Keratinocyte (primary cell): ENCODE results near the gene PSTPIP2. TPM values are rescaled to one million over a fixed set of nuclear protein-coding genes. Genes with fewer than 3 reads are reported as not detected.
A peak's percentile ranks its signal among the peaks of the same experiment; 100 is the strongest.

Experiments used
- DNase-seq: peaks from one replicate; pipeline ENCODE4 v3.0.0-alpha.2; 2011; ENCODE audit warnings: low read depth, missing footprints, low spot score
- FAIRE-seq: peaks from 2 replicates; lab custom pipeline; 2011; peaks lifted over from hg19 to GRCh38; lab: Jason Lieb, UNC
- H2AFZ ChIP-seq: 2 replicates; pipeline ENCODE4 v1.6.0; 2012; ENCODE audit warnings: low read length, control low read depth, inconsistent platforms; ENCODE audit not compliant: control insufficient read depth
- H3K27ac ChIP-seq: 2 replicates; pipeline ENCODE4 v1.5.1; 2011; ENCODE audit warnings: low read length; ENCODE audit not compliant: control insufficient read depth, insufficient read depth
- H3K27me3 ChIP-seq: 3 replicates; pipeline ENCODE4 v1.6.0; 2011; ENCODE audit warnings: low read length; ENCODE audit not compliant: control insufficient read depth, insufficient read depth; ENCODE audit errors: extremely low read depth
- H3K36me3 ChIP-seq, 2 experiments: 2 replicates in 1 of 2; 3 replicates in 1 of 2; pipeline ENCODE4 v1.5.1; 2011; ENCODE audit warnings: low read length in 2 of 2, mild to moderate bottlenecking in 1 of 2; ENCODE audit not compliant: control insufficient read depth in 2 of 2, insufficient read depth in 2 of 2; ENCODE audit errors: extremely low read depth in 1 of 2
- H3K4me1 ChIP-seq: 3 replicates; pipeline ENCODE4 v1.5.1; 2011; ENCODE audit warnings: low read length; ENCODE audit not compliant: control insufficient read depth, insufficient read depth; ENCODE audit errors: extremely low read depth
- H3K4me2 ChIP-seq: 3 replicates; pipeline ENCODE4 v1.6.0; 2011; ENCODE audit warnings: low read depth, low read length; ENCODE audit not compliant: control insufficient read depth, insufficient read depth; ENCODE audit errors: extremely low read depth
- H3K4me3 ChIP-seq, 3 experiments: fragments of 200-600 bp in 1 of 3; sonication (generic) in 1 of 3; 2 replicates in 2 of 3; 3 replicates in 1 of 3; pipeline ENCODE4 v1.5.1; 2011 to 2016; ENCODE audit warnings: low read length in 3 of 3, mild to moderate bottlenecking in 3 of 3, control low read depth in 2 of 3, inconsistent platforms in 1 of 3, low read depth in 1 of 3, mixed read lengths in 1 of 3, mixed run types in 1 of 3, moderate library complexity in 1 of 3; ENCODE audit not compliant: control insufficient read depth in 2 of 3, insufficient read depth in 2 of 3; ENCODE audit errors: extremely low read depth in 1 of 3
- H3K79me2 ChIP-seq: 2 replicates; pipeline ENCODE4 v1.6.0; 2012; ENCODE audit warnings: low read length; ENCODE audit not compliant: control insufficient read depth, insufficient read depth
- H3K9ac ChIP-seq: 3 replicates; pipeline ENCODE4 v1.6.0; 2011; ENCODE audit warnings: low read length; ENCODE audit not compliant: control insufficient read depth, insufficient read depth; ENCODE audit errors: extremely low read depth
- H3K9me1 ChIP-seq: 3 replicates; pipeline ENCODE4 v1.6.0; 2011; ENCODE audit warnings: low read length; ENCODE audit not compliant: control insufficient read depth, insufficient read depth; ENCODE audit errors: extremely low read depth
- H3K9me3 ChIP-seq: 2 replicates; pipeline ENCODE4 v1.5.1; 2012; ENCODE audit warnings: low read depth, low read length; ENCODE audit not compliant: control insufficient read depth
- H4K20me1 ChIP-seq: 3 replicates; pipeline ENCODE4 v1.6.0; 2011; ENCODE audit warnings: low read length; ENCODE audit not compliant: control insufficient read depth, insufficient read depth; ENCODE audit errors: extremely low read depth
- CTCF ChIP-seq, 3 experiments: IDR thresholded peaks in 1 of 3; conservative IDR thresholded peaks in 1 of 3; optimal IDR thresholded peaks in 1 of 3; 2 replicates in 2 of 3; 3 replicates in 1 of 3; pipeline versions ENCODE3 to v1.5.1; 2011; ENCODE audit warnings: low read length in 3 of 3, mild to moderate bottlenecking in 3 of 3, moderate library complexity in 2 of 3, control low read depth in 1 of 3, inconsistent platforms in 1 of 3; ENCODE audit not compliant: insufficient read depth in 2 of 3; ENCODE audit errors: extremely low read depth in 1 of 3
- EZH2 ChIP-seq: IDR thresholded peaks from one replicate; pipeline ENCODE4 v1.6.1; 2012; ENCODE audit warnings: inconsistent platforms, mild to moderate bottlenecking, low read length, moderate library complexity
- dilution Hi-C: fragments of 300-500 bp; cut with MboI; formaldehyde crosslinking; loops from one replicate; pipeline ENCODE4 v1.7.0; 2020; ENCODE audit warnings: low sequenced_read_pairs; ENCODE audit not compliant: extremely low pct_ligation_motif_present
- polyA plus RNA-seq, 5 experiments: library from polyadenylated mRNA; depleted of rRNA in 3 of 5; stranded (reverse) in 3 of 5; stranded (forward) in 1 of 5; unstranded in 1 of 5; fragments of >200 nt; gene quantifications; 1 replicate in 1 of 5; 2 replicates in 3 of 5; 3 replicates in 1 of 5; pipeline versions ENCODE4 v1.2.1 to v1.2.3, GENCODE V29; 2011 to 2012; ENCODE audit warnings: missing spikeins in 2 of 5, low read depth in 1 of 5, low replicate concordance in 1 of 5

Gene PSTPIP2
- polyA plus RNA-seq, 1 donor (not counting 4 experiments of a cell fraction or from before 2014, with no cell fraction given): 27.3 TPM

- Histone ChIP-seq H3K36me3 (peaks cover 12 to 26% of the 10 kb centered on the region in 2 experiments), H3K4me2 (no peak overlapping the region)
These were observed 115.0 kb downstream of the PSTPIP2 start for GRCh38 chr18:45957100-45957499.

GRCh38 chr18:45954070-45954934 is 117.8 kb downstream of the PSTPIP2 start:
- H3K27me3 ChIP-seq: no peaks in the 10 kb centered on the region
- TF ChIP-seq EZH2 (no peak), CTCF (optimal IDR thresholded peaks at IDR 0.05 in 1 of 3, IDR thresholded peaks at IDR 0.05 in 1 of 3, conservative IDR thresholded peaks at IDR 0.05 in 1 of 3; ENCODE audit: extremely low read depth in 1 of 3, insufficient read depth in 2 of 3, low read length in 3 of 3) (no peak)
- DNase-seq: peak; percentile 59
- no peaks in the 10 kb centered on the region for H3K9me1 ChIP-seq
- H3K4me1 ChIP-seq: peaks cover 34% of the 10 kb centered on the region
- peaks cover 22% of the 10 kb centered on the region for H3K79me2 ChIP-seq
- peak; percentile 96 for FAIRE-seq
- no peaks in the 10 kb centered on the region for H4K20me1 ChIP-seq
- dilution Hi-C loops: no loop called here
- no peak overlapping the region for H2AFZ ChIP-seq
- no peak overlapping the region for H3K9ac ChIP-seq
- peak overlapping the region; percentile 37 for H3K4me2 ChIP-seq
- H3K9me3 ChIP-seq: no peaks in the 10 kb centered on the region
- peak overlapping the region in 1 of 3 experiments; percentile 4 for H3K4me3 ChIP-seq
- H3K27ac ChIP-seq: peak overlapping the region; percentile 15
- peaks cover 14 to 23% of the 10 kb centered on the region in 2 experiments for H3K36me3 ChIP-seq

More at GRCh38 chr18:45957100-45957499, 115.0 kb downstream of the PSTPIP2 start:
- peaks cover 38% of the 10 kb centered on the region for H3K4me1 ChIP-seq
- H3K9ac ChIP-seq: no peak overlapping the region
- FAIRE-seq (no peak), DNase-seq (no peak)
- dilution Hi-C loops: no loop called here
- no peaks in the 10 kb centered on the region for H3K9me3 ChIP-seq
- TF ChIP-seq CTCF (optimal IDR thresholded peaks at IDR 0.05 in 1 of 3, IDR thresholded peaks at IDR 0.05 in 1 of 3, conservative IDR thresholded peaks at IDR 0.05 in 1 of 3; ENCODE audit: extremely low read depth in 1 of 3, insufficient read depth in 2 of 3, low read length in 3 of 3): no peak
- H3K27me3 ChIP-seq: no peaks in the 10 kb centered on the region
- H3K79me2 ChIP-seq: peaks cover 39% of the 10 kb centered on the region
- H4K20me1 ChIP-seq: no peaks in the 10 kb centered on the region
- no peak overlapping the region for H3K27ac ChIP-seq
- H3K4me3 ChIP-seq: no peak overlapping the region
- no peak overlapping the region for H2AFZ ChIP-seq
- H3K9me1 ChIP-seq: no peaks in the 10 kb centered on the region
